H1 (cell line): ENCODE measurements around the gene COMT.

Source experiments
- BRCA1 ChIP-seq: IDR thresholded peaks from 2 replicates; pipeline ENCODE4 v1.6.1; 2012; ENCODE audit warnings: low read depth, low read length, improper control_type of control experiment
- CHD2 ChIP-seq: IDR thresholded peaks from 2 replicates; pipeline ENCODE4 v1.6.1; 2012; ENCODE audit warnings: low read length, improper control_type of control experiment
- CREB1 ChIP-seq: IDR thresholded peaks from 2 replicates; pipeline ENCODE4 v1.6.1; 2012; ENCODE audit warnings: inconsistent platforms
- CTCF ChIP-seq, 3 experiments: IDR thresholded peaks; 1 replicate in 2 of 3; 2 replicates in 1 of 3; pipeline versions ENCODE4 v1.5.1 to v1.6.1; 2011; ENCODE audit warnings: low read length in 3 of 3, mild to moderate bottlenecking in 3 of 3, inconsistent platforms in 2 of 3, low read depth in 1 of 3, moderate library complexity in 1 of 3; ENCODE audit not compliant: insufficient read depth in 1 of 3; ENCODE audit errors: control extremely low read depth in 1 of 3
- GTF2F1 ChIP-seq: IDR thresholded peaks from 2 replicates; pipeline ENCODE4 v1.6.1; 2012; ENCODE audit warnings: low read depth, low read length, improper control_type of control experiment, borderline replicate concordance
- NRF1 ChIP-seq: IDR thresholded peaks from 2 replicates; pipeline ENCODE4 v1.6.1; 2011; ENCODE audit warnings: mild to moderate bottlenecking, low read depth, low read length, improper control_type of control experiment
- POLR2AphosphoS5 ChIP-seq: IDR thresholded peaks from 2 replicates; pipeline ENCODE4 v1.6.1; 2011; ENCODE audit warnings: low read depth, low read length
- RAD21 ChIP-seq, 2 experiments: IDR thresholded peaks in 1 of 2; conservative IDR thresholded peaks in 1 of 2; 2 replicates each; pipeline ENCODE4 v1.6.1; 2011; ENCODE audit warnings: low read depth in 2 of 2, low read length in 2 of 2, improper control_type of control experiment in 1 of 2, inconsistent platforms in 1 of 2, mild to moderate bottlenecking in 1 of 2, moderate library complexity in 1 of 2
- SUZ12 ChIP-seq: fragments of 200-600 bp; sonication (generic); IDR thresholded peaks from 2 replicates; pipeline ENCODE4 v1.6.1; 2012; ENCODE audit warnings: mild to moderate bottlenecking, inconsistent platforms, low read length, moderate library complexity, mixed read lengths
- ZNF274 ChIP-seq: IDR thresholded peaks from 2 replicates; pipeline ENCODE4 v1.7.0; 2012; ENCODE audit warnings: low read length, borderline replicate concordance; ENCODE audit errors: extremely low read depth

DNA sequence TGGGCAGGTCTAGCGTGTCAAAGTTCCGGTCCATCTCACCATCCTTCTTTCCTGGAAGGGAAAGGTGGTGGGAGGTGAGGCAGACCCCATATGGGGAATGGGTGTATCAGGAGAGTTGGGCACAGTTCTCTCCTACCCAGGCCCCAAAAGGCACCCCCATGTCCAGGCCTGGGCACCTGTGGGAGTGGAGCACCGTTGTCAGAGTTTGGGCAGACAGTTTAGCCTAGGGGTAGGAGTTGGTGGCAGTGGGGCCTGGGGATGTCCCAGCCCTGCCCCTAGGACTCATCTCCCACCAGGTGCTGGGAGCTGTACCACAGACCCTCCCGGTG is 34.1 kb downstream of the COMT start:
- TF ChIP-seq CTCF (IDR thresholded peaks at IDR 0.05; ENCODE audit: control extremely low read depth in 1 of 3, insufficient read depth in 1 of 3, low read depth in 1 of 3, low read length in 3 of 3) (no peak), BRCA1 (no peak), SUZ12 (no peak), GTF2F1 (no peak), NRF1 (no peak), ZNF274 (no peak), POLR2AphosphoS5 (no peak), CHD2 (no peak), CREB1 (no peak), RAD21 (IDR thresholded peaks at IDR 0.05 in 1 of 2, conservative IDR thresholded peaks at IDR 0.05 in 1 of 2; ENCODE audit: low read depth in 2 of 2, low read length in 2 of 2) (no peak)
